GM06990 (cell line): ENCODE results near the gene SLC5A4.
A peak's percentile ranks its signal among the peaks of the same experiment; 100 is the strongest.
"Not testable (repeated sequence)": the region's sequence is repeated elsewhere in the genome, so short reads cannot be mapped to it uniquely, and the experiment has no call there.

Experiments
- DNase-seq: peaks from one replicate; pipeline ENCODE4 v3.0.0-alpha.2; 2011; ENCODE audit not compliant: insufficient read length; ENCODE audit errors: extremely low read depth
- H3K27me3 ChIP-seq: replicated peaks from 2 replicates; pipeline ENCODE4 v1.6.0; 2011; ENCODE audit warnings: low read length; ENCODE audit not compliant: control insufficient read depth, insufficient read depth
- H3K36me3 ChIP-seq: 2 replicates; pipeline ENCODE4 v1.5.1; 2011; ENCODE audit warnings: low read length; ENCODE audit not compliant: control insufficient read depth, insufficient read depth
- H3K4me3 ChIP-seq: replicated peaks from 2 replicates; pipeline ENCODE4 v1.5.1; 2011; ENCODE audit warnings: low read depth, mild to moderate bottlenecking, control low read depth, low read length
- CTCF ChIP-seq: IDR thresholded peaks from 2 replicates; pipeline ENCODE4 v1.5.1; 2011; ENCODE audit warnings: low read length, control low read depth, mild to moderate bottlenecking, inconsistent platforms; ENCODE audit not compliant: insufficient read depth, poor library complexity, severe bottlenecking

Gene SLC5A4

GRCh38 chr22:32202539-32203180 is 52.5 kb downstream of the SLC5A4 start:
- no peak overlapping the region for H3K4me3 ChIP-seq
- no peaks in the 10 kb centered on the region for H3K36me3 ChIP-seq
- no peaks in the 10 kb centered on the region; the same call in 1 of the 2 replicates for H3K27me3 ChIP-seq
- TF ChIP-seq CTCF = peak; percentile 53
- no peak for DNase-seq

GRCh38 chr22:32202161-32202538 is 53.0 kb downstream of the SLC5A4 start:
- H3K36me3 ChIP-seq = no peaks in the 10 kb centered on the region
- H3K27me3 ChIP-seq = no peaks in the 10 kb centered on the region; the same call in 1 of the 2 replicates
- no peak for DNase-seq
- no peak overlapping the region for H3K4me3 ChIP-seq
- no peak for TF ChIP-seq CTCF

- no peak for DNase-seq
- TF ChIP-seq CTCF = peak; percentile 3
- H3K27me3 ChIP-seq = no peaks in the 10 kb centered on the region; the same call in 1 of the 2 replicates
- no peaks in the 10 kb centered on the region for H3K36me3 ChIP-seq
- H3K4me3 ChIP-seq = no peak overlapping the region
Measured at GRCh38 chr22:32200752-32201151, 54.4 kb downstream of the SLC5A4 start.

GRCh38 chr22:32199961-32200360 is 55.2 kb downstream of the SLC5A4 start:
- no peaks in the 10 kb centered on the region; the same call in 1 of the 2 replicates for H3K27me3 ChIP-seq
- no peaks in the 10 kb centered on the region for H3K36me3 ChIP-seq
- TF ChIP-seq CTCF = no peak
- H3K4me3 ChIP-seq = no peak overlapping the region
- no peak for DNase-seq

- Histone ChIP-seq H3K27me3 (no peaks in the 10 kb centered on the region; the same call in 1 of the 2 replicates), H3K4me3 (no peak overlapping the region), H3K36me3 (no peaks in the 10 kb centered on the region)
- no peak for TF ChIP-seq CTCF
- DNase-seq = no peak
Measured at GRCh38 chr22:32199341-32199740, 55.8 kb downstream of the SLC5A4 start.

GRCh38 chr22:32197553-32198226 is 57.5 kb downstream of the SLC5A4 start:
- not testable (repeated sequence) for DNase-seq, H3K36me3 ChIP-seq, H3K27me3 ChIP-seq, H3K4me3 ChIP-seq

GRCh38 chr22:32195900-32196299 is 59.2 kb downstream of the SLC5A4 start:
- not testable (repeated sequence) for DNase-seq, H3K27me3 ChIP-seq

GRCh38 chr22:32193346-32193745 is 61.8 kb downstream of the SLC5A4 start:
- not testable (repeated sequence) for DNase-seq, H3K36me3 ChIP-seq, H3K4me3 ChIP-seq, H3K27me3 ChIP-seq

More at GRCh38 chr22:32195900-32196299, 59.2 kb downstream of the SLC5A4 start:
- not testable (repeated sequence) for H3K36me3 ChIP-seq, H3K4me3 ChIP-seq

GRCh38 chr22:32191021-32191420 is 64.1 kb downstream of the SLC5A4 start:
- not testable (repeated sequence) for H3K27me3 ChIP-seq, H3K36me3 ChIP-seq, H3K4me3 ChIP-seq, DNase-seq
